ENCODE measurements around the gene NADK.

DNA sequence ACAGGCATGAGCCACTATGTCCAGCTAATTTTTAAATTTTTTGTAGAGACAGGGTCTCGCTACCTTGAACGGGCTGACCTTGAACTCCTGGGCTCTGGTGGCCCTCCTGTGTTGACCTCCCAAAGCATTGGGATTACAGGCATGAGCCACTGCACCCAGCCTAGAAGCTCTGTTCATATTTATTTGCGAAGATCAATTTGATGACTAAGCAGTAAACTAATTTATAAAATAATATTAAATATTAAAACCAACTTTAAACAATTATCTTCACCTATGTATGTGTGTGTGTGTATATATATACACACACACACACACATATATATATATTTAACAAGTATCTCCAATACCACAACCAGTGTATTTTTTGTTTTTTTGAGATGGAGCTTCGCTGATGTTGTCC, 4.4 kb downstream of the NADK start:
- TF ChIP-seq CTCF (conservative IDR thresholded peaks at IDR 0.05) = no peak
- no peak for TF ChIP-seq ZFX (IDR thresholded peaks at IDR 0.05)
